ENCODE results near the gene ZNF334.

ZNF334 gene

GRCh38 chr20:46461808-46462207 is 51.6 kb downstream of the ZNF334 start:
- no peak for ATAC-seq (replicated peaks; ENCODE audit: extremely low read depth, poor library complexity, severe bottlenecking)
- H3K36me3 Mint-ChIP-seq (ENCODE audit: insufficient read depth) = no peaks in the 10 kb centered on the region
- H3K27ac Mint-ChIP-seq (ENCODE audit: low read depth) = no peak overlapping the region
- H3K4me3 Mint-ChIP-seq = no peak overlapping the region
- no peaks in the 10 kb centered on the region for H3K4me1 Mint-ChIP-seq
- H3K9me3 Mint-ChIP-seq = peaks cover 2% of the 10 kb centered on the region
- peaks cover 70% of the 10 kb centered on the region for H3K27me3 Mint-ChIP-seq
- DNase-seq (ENCODE audit: low spot score in 2 of 2) = no peak

- Mint-ChIP-seq H3K4me3 (no peak overlapping the region), H3K36me3 (ENCODE audit: insufficient read depth) (no peaks in the 10 kb centered on the region), H3K4me1 (no peaks in the 10 kb centered on the region), H3K27ac (ENCODE audit: low read depth) (no peak overlapping the region), H3K27me3 (peaks cover 72% of the 10 kb centered on the region), H3K9me3 (peaks cover 15% of the 10 kb centered on the region)
- ATAC-seq (replicated peaks; ENCODE audit: extremely low read depth, poor library complexity, severe bottlenecking) = no peak
- DNase-seq (ENCODE audit: low spot score in 2 of 2) = no peak
These were observed 54.3 kb downstream of the ZNF334 start for GRCh38 chr20:46458866-46459750.

- Mint-ChIP-seq H3K36me3 (ENCODE audit: insufficient read depth) (no peaks in the 10 kb centered on the region), H3K27ac (ENCODE audit: low read depth) (no peak overlapping the region), H3K9me3 (peaks cover 15% of the 10 kb centered on the region), H3K4me3 (no peak overlapping the region), H3K4me1 (no peaks in the 10 kb centered on the region), H3K27me3 (peaks cover 55% of the 10 kb centered on the region)
- DNase-seq (ENCODE audit: low spot score in 2 of 2) (no peak), ATAC-seq (replicated peaks; ENCODE audit: extremely low read depth, poor library complexity, severe bottlenecking) (no peak)
These were observed 56.9 kb downstream of the ZNF334 start for GRCh38 chr20:46456255-46457028.

GRCh38 chr20:46455729-46456128 is 57.6 kb downstream of the ZNF334 start:
- Mint-ChIP-seq H3K4me3 (no peak overlapping the region), H3K27ac (ENCODE audit: low read depth) (no peak overlapping the region), H3K27me3 (peaks cover 60% of the 10 kb centered on the region), H3K9me3 (peaks cover 15% of the 10 kb centered on the region), H3K36me3 (ENCODE audit: insufficient read depth) (no peaks in the 10 kb centered on the region), H3K4me1 (no peaks in the 10 kb centered on the region)
- no peak for ATAC-seq (replicated peaks; ENCODE audit: extremely low read depth, poor library complexity, severe bottlenecking)
- DNase-seq (ENCODE audit: low spot score in 2 of 2) = no peak
